HG02678 (cell line): Measurements from ENCODE around the gene OBP2A.

Experiments
- ATAC-seq: cut with Tn5 transposase; IDR thresholded peaks from one replicate; pipeline ENCODE4 v1.9.1; 2021; ENCODE audit warnings: mild to moderate bottlenecking, moderate library complexity; ENCODE audit not compliant: unreplicated experiment

Gene OBP2A

GRCh38 chr9:135591506-135592330, 45.8 kb downstream of the OBP2A start:
- ATAC-seq: no peak

GRCh38 chr9:135592331-135592590, 46.3 kb downstream of the OBP2A start:
- no peak for ATAC-seq

GRCh38 chr9:135592625-135593024, 46.7 kb downstream of the OBP2A start:
- ATAC-seq: no peak

- ATAC-seq: no peak
Observed at GRCh38 chr9:135596211-135596610, 50.3 kb downstream of the OBP2A start.
